GM12891 (cell line): Measurements from ENCODE around the gene TSTD2.

Experiments
- PAX5 ChIP-seq: IDR thresholded peaks from 2 replicates; pipeline ENCODE4 v1.6.1; 2011; ENCODE audit warnings: low read length, moderate library complexity, mild to moderate bottlenecking; ENCODE audit not compliant: insufficient read depth, severe bottlenecking
- POLR2A ChIP-seq: IDR thresholded peaks from 2 replicates; pipeline ENCODE4 v1.6.1; 2011; ENCODE audit warnings: low read depth, low read length, control low read depth
- POLR2AphosphoS5 ChIP-seq: IDR thresholded peaks from 2 replicates; pipeline ENCODE4 v1.6.1; 2011; ENCODE audit warnings: low read depth, low read length, control low read depth

DNA sequence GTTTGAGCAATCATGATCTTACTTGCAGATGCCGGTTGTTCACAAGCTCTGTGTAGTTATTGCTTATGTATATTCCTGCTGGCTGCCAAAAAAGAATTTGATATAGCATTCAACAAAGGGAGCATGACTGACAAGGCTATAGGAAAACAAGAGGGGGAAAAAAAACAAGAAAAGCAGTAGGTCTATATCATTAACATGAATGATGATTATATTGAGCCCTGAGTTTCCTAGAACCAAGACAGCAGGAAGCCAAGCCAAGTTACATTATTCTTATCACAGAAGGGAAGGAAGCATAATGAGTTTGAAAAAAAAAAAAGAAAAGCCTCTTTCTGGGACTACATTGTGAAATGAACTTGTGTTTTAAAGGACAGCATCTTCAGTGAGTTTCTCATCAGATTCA, 41.0 kb downstream of the TSTD2 start:
- TF ChIP-seq POLR2A (no peak), PAX5 (no peak), POLR2AphosphoS5 (no peak)
